Measurements from ENCODE around the gene PPP1R1B.

The PPP1R1B gene

DNA sequence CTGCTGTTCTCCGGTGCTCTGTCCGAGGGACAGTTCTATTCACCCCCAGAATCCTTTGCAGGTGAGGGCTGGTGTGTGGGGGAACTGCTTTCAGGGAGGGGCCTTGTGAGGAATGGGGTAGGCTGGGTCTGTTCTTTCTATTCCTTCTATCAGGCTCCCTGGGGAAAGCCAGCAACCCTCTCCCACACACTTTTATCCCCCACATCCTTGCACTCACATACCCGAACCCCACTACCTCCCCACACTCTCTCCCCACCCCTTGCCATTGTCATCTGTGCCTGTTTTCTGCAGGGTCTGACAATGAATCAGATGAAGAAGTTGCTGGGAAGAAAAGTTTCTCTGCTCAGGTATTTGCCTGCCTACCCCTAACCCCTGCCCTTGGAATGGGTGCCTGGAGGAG is 32.0 kb downstream of the PPP1R1B start:
- DNase-seq: no peak

DNA sequence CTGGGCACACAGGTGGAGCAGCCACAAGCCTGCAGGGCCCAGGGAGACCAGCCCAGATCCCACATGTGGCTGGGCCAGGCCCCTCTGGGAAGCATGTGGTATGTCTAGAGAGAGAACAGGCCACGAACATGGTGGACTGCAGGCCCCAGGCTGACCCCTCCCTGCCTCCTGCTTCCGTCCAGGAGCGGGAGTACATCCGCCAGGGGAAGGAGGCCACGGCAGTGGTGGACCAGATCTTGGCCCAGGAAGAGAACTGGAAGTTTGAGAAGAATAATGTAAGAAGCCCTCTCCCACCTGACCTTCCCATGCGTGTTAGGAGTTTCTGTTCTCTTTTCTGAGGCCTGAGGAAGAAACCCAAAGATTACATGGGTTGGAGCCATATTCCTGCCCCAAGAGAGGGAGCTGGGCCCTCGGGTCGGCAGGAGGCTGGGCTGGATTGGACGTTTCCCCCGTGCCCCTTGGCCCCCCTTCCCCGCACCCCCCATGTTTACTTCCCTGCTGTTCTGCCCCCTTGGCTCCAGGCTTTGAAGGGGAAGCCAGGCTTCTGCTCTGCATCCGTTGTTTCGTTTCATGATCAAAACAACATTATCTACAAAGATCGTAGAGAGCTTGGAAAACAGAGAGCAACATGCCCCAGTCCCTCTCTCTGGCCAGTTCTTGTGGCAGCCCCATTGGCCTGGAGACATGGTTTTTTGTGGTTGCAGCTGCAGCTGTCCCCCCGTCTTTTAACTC is 32.7 kb downstream of the PPP1R1B start:
- no peak for DNase-seq

DNA sequence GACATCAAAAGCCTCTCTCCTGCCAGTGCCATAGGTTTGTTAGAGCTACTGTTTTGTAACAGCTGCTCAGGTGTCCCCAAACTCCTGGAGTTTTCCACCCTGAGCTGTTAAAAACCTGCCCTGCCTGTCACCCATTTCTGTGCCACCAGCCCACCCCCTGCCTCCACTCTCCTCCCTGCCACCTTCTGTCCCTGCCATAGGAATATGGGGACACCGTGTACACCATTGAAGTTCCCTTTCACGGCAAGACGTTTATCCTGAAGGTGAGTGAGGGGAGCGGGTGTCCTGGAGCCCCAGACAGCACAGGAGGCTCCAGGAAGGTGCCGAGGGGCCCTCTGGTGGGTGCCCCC is 33.2 kb downstream of the PPP1R1B start:
- no peak for DNase-seq

DNA sequence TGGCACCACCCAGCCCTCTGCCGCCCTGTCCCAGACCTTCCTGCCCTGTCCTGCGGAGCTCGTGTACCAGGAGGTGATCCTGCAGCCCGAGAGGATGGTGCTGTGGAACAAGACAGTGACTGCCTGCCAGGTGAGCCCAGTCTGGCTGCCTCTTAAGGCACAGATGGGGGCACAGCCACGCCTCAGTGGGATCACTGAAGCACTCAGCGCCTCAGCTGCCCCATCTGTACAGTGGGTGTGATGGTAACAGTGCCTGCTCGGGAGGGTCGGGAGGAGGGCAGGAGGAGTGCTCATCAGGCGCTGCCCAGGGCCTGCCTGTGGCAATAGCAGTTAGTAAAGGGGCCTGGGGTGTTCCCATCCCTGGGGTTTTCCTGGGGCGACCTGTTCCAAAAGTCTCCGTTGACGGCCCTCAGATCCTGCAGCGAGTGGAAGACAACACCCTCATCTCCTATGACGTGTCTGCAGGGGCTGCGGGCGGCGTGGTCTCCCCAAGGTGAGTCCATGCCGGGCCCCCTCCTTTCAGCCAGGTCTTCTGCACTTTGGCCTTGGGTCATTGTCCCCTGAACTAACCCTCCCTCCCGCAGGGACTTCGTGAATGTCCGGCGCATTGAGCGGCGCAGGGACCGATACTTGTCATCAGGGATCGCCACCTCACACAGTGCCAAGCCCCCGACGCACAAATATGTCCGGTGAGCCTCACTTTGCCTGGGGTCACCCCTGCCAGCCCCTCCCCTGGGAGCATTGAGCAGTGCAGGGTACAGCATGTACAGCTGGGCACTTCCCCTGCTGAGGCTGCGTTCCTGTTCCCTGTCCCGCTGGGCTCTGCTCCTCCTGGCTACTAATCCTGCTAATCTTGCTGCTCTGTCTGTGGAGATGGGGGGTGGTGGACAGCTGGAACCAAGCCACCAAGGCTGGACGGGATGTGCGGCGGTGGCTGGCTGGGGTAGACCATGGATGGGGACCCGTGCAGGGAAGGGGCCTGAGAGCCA is 33.9 kb downstream of the PPP1R1B start:
- no peak for DNase-seq

DNA sequence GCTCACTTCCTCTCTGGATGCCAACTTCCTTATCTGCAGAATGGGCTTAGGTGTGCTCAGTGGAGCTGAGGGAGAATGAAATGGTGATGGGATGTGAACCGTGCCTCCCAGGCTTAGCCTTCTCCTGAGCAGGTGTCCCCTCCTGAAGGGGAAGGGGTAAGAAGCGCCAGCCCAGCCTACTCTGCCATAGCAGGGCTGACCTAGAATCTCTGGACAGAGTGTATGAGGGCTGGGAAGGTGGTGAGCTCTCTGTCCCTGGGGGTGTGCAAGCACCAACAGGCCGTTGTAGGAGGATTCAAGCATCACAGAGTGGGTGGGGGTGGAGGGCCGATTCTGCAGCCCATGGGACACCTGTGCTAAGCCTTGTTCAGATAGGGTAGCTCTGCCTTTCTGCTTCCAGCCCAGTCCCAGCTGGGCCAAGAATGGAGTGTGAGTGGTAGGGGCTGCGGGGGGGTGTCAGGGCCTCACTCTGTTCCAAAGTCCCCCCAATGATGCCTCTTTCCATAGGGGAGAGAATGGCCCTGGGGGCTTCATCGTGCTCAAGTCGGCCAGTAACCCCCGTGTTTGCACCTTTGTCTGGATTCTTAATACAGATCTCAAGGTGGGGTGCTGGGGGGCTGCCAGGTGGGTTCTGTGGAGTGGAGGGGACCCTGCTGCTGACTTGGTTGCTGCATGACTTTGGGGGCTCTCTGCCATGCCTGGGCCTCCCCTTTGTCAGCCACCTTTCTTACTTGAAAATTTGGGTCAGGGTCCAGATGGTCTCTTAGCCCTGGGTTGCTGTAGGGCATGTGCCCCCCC is 35.2 kb downstream of the PPP1R1B start:
- no peak for DNase-seq

DNA sequence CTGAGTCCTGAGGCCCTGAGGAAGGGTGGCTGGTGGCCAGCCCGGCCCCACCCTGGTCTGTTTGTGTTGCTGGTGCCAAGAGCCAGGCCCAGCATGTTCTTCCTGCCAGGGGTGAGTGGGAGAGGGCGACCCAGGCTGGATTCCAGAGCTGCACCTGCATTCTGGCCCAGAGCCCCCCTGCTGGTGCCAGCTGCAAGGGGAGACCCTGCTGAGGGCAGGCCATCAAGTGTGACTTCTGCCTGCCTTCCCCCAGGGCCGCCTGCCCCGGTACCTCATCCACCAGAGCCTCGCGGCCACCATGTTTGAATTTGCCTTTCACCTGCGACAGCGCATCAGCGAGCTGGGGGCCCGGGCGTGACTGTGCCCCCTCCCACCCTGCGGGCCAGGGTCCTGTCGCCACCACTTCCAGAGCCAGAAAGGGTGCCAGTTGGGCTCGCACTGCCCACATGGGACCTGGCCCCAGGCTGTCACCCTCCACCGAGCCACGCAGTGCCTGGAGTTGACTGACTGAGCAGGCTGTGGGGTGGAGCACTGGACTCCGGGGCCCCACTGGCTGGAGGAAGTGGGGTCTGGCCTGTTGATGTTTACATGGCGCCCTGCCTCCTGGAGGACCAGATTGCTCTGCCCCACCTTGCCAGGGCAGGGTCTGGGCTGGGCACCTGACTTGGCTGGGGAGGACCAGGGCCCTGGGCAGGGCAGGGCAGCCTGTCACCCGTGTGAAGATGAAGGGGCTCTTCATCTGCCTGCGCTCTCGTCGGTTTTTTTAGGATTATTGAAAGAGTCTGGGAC is 36.0 kb downstream of the PPP1R1B start:
- no peak for DNase-seq

DNA sequence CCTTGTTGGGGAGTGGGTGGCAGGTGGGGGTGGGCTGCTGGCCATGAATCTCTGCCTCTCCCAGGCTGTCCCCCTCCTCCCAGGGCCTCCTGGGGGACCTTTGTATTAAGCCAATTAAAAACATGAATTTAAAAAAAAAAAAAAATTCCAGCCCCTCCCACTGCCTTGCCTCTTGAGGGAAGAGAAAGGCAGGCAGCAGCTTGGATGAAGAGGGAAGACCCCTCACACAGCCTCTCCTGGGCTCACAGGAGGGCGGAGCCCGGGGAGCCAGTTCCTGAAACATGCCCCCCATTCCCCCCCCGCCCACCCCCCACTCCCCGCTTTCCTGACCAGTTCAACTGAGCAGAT is 36.6 kb downstream of the PPP1R1B start:
- DNase-seq: no peak

DNA sequence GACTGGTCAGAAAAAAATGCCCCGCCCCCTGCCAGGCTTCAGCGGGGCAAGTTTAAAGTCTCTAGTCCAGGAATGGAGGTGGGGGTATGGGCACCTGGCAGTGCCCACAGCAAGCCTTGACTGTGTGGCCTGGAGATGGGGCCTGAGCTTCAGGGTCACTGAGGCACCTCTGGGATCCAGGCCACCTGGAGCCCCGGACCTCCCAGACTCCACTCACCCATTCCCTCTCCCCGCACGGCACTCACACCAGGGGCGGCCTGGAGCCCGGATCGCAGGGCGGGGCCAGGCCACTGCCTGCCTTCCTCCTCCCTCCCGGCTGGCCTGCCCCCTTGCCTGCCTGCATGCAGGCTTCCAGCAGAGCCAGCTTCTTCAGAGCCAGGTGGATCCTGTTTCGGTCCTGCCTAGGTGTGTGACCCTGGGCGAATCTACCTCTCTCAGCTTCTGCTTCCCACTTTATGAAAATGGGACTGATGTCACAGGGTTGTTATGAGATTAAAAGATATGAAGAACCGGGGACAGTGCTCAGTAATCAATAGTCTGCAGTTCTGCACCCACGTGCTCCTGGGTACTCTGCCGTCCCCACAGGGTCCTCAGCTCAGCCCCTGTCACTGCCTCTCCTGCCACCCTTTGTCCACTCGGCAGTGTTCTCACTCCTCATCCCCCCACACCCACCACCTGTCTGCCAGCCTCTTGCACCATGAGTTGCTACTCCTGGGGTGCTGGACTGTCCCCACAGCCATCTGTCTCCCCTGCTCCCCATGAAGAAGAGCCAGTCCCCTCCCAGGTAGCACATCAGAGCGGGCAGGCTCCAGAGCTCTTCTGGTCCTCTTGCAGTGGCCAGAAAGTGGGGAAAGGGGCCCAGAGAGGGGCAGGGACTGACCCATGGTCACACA is 37.2 kb downstream of the PPP1R1B start:
- DNase-seq: peak; percentile 66

DNA sequence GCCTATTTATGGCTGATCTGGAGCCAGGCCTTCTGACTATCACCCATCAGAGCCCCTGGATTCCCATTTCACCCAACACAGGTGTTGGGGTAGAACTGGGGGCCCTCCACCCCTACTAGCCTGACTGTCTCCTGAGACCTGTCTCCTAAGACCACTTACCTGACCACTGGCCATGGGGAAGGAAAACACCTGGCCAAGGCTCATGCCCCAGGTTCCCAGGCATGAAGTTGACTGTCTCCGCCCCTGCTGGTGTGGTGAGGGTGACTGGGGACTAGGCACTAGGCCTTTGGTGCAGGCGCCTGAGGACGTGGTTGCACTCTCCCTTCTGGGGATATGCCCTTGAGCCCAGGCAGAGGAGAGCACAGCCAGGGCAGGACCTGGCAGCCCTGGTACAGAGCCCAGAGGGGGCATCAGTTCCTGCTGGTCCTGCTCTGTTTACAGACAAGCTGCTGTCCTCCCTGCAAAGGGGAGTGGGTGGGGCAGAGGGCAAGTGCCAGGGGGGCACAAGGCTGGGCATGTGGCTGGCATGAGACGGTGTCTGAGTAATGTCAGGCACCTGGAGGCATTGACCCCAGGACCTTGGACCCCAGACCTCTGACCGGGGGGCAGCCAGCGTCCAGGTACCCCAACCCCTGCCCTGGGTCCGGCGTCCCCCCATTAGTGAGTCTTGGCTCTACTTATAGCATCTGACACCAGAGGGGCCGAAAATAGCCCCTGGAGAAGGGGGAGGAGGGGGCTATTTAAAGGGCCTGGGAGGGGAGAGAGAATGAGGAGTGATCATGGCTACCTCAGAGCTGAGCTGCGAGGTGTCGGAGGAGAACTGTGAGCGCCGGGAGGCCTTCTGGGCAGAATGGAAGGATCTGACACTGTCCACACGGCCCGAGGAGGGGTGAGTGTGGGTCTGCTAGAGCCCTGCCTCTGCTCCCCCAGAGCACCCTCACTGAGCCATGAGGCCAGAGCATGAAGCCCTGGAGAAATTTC is 38.1 kb downstream of the PPP1R1B start, which contains the start of gene TCAP:
TSS of gene TCAP (plus strand) at position 769 of the 981 bp plus-strand sequence. CDS start at position 780, 11 bp downstream.
- DNase-seq: no peak

DNA sequence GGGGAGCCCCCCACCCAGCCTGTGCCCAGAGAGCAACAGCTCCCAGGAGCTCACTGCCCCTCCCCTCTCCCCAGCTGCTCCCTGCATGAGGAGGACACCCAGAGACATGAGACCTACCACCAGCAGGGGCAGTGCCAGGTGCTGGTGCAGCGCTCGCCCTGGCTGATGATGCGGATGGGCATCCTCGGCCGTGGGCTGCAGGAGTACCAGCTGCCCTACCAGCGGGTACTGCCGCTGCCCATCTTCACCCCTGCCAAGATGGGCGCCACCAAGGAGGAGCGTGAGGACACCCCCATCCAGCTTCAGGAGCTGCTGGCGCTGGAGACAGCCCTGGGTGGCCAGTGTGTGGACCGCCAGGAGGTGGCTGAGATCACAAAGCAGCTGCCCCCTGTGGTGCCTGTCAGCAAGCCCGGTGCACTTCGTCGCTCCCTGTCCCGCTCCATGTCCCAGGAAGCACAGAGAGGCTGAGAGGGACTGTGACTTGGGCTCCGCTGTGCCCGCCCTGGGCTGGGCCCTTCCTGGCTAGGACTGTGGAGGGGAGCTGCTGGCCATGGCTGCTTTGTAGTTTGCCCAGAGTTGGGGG is 39.0 kb downstream of the PPP1R1B start:
- DNase-seq: no peak

DNA sequence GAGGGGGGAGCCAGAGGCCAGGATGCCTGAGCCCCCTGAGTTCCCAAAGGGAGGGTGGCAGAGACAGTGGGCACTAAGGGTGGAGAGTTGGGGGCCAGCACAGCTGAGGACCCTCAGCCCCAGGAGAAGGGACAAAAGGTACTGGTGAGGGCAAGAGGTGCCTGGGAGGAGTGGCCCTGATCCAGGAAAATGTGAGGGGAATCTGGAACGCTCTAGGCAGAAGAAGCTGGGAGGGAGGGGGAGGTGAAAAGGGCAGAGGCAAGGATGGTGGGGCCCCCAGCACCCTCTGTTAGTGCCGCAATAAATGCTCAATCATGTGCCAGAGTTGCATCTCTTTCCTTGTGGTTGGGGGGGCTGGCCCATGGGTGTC is 39.5 kb downstream of the PPP1R1B start:
- DNase-seq: no peak

DNA sequence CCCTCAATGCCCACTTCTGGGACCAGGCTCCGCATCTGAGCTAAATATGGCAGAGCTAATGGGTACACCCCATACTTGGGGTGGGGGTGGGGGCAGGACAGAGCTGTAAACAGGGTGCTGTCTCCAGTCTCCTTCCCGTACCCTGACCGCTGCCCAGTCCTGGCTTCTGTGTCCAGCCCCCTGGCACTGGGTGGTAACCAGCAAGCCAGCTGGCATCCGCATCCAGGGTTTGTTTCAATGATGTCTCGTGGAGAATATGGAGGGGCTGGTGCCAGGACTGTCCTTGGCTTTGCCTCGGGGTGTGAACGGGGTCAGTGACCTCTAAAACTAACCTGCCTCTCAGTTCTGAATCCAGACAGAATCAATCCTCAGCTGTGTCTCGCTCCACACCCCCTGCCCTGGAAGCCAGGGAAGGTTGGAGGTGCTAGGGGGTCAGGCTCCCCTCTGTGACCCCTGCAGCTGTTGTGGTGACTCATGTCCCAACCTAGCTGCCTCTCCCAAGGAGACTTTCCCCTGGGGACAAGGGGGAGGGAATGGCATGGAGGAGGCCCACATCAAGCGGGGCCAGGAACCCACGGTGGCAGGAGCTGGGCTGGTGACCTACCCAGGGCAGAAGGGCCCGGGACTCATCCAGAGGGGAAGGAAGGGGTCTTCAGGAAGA is 40.0 kb downstream of the PPP1R1B start:
- DNase-seq: no peak

DNA sequence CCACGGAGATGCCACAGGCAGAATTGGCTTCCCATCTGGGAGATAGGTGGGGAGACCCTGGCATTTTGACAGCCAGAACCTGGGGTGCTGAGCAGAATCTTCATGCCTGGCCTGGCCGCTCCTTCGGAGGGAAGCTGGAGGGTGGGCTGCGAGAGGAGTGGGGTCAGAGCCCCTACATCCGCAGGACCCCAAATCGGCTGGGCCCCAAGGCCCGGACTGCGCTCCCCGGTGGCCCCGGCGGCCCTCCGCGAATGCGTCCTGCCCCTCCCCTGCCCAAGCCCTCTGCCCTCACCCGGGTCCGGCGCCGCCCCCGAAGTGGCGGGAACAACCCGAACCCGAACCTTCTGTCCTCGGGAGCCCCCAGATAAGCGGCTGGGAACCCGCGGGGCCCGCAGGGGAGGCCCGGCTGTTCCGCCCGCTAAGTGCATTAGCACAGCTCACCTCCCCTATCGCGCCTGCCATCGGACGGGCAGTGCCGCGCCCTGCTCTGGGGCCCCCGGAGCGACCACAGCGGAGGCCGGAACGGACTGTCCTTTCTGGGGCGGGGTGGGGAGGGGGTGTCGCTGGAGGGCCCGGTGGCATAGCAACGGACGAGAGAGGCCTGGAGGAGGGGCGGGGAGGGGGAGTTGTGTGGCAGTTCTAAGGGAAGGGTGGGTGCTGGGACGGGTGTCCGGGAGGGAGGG is 40.7 kb downstream of the PPP1R1B start:
- DNase-seq: peak; percentile 78

DNA sequence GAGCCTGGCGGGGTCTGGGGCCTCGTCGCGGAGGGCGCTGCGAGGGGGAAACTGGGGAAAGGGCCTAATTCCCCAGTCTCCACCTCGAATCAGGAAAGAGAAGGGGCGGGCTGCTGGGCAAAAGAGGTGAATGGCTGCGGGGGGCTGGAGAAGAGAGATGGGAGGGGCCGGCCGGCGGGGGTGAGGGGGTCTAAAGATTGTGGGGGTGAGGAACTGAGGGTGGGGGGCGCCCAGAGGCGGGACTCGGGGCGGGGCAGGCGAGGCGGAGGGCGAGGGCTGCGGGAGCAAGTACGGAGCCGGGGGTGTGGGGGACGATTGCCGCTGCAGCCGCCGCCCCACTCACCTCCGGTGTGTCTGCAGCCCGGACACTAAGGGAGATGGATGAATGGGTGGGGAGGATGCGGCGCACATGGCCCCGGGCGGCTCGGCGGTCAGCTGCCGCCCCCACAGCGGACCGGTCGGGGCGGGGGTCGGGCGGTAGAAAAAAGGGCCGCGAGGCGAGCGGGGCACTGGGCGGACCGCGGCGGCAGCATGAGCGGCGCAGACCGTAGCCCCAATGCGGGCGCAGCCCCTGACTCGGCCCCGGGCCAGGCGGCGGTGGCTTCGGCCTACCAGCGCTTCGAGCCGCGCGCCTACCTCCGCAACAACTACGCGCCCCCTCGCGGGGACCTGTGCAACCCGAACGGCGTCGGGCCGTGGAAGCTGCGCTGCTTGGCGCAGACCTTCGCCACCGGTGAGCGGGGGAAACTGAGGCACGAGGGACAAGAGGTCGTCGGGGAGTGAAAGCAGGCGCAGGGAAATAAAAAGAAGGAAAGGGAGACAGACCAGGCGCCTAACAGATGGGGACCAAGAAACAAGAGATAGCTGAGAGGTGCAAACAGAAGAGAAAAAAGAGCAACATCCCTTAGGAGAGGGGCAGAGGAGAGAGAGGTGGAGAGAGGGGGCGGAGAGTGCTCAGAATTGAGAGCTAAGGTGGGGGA is 41.5 kb downstream of the PPP1R1B start, which contains the start of gene PNMT:
TSS of gene PNMT (plus strand) at position 509 of the 980 bp plus-strand sequence. CDS start at position 532, 23 bp downstream.
- peak; percentile 83 for DNase-seq

DNA sequence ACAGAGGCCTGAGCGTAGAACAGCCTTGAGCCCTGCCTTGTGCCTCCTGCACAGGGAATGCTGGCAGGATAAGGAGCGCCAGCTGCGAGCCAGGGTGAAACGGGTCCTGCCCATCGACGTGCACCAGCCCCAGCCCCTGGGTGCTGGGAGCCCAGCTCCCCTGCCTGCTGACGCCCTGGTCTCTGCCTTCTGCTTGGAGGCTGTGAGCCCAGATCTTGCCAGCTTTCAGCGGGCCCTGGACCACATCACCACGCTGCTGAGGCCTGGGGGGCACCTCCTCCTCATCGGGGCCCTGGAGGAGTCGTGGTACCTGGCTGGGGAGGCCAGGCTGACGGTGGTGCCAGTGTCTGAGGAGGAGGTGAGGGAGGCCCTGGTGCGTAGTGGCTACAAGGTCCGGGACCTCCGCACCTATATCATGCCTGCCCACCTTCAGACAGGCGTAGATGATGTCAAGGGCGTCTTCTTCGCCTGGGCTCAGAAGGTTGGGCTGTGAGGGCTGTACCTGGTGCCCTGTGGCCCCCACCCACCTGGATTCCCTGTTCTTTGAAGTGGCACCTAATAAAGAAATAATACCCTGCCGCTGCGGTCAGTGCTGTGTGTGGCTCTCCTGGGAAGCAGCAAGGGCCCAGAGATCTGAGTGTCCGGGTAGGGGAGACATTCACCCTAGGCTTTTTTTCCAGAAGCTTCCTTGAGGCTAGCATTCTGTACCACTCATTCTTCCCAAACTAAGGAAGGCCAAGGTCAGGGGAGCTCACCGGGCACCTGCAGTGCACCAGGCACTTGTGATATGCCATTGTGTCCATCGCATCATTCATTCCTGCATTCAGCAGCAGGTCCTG is 43.4 kb downstream of the PPP1R1B start:
- no peak for DNase-seq

DNA sequence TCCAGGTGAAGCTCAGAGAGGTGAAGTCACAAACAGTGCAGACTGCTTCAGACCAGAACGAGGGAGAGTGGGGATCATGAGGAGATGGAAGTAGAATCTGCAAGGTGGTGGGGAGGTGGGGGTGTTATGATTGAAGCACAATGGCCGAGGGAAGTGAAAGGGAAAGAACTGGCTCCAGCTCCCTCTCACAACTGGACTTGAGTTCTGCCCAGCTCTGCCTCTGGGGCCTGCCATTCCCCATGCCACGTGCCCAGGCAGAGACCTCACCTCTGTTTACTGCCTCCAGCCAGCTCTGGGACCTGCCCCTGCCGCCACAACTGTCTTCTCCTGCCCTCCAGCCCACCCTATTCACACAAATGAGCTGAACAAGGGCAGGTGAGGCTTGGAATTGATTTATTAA is 44.0 kb downstream of the PPP1R1B start:
- DNase-seq: no peak
